Ovary (tissue), 9 donors: ENCODE results near the gene B9D1. TPM values are rescaled to one million over a fixed set of nuclear protein-coding genes. Genes with fewer than 3 reads are reported as not detected.

Experiments used
- DNase-seq, 5 donors: peaks; one replicate each; pipeline ENCODE4 v3.0.0-alpha.2; 2019 to 2020
- H3K27ac ChIP-seq, 2 donors: fragments of 200-600 bp; one replicate each; pipeline versions ENCODE4 v1.5.1 to v1.8.0; 2019 to 2022
- H3K27me3 ChIP-seq: fragments of 200-600 bp; one replicate; pipeline ENCODE4 v1.8.0; 2022
- H3K36me3 ChIP-seq: fragments of 200-600 bp; sonication (generic); one replicate; pipeline ENCODE4 v1.5.1; 2019
- H3K4me1 ChIP-seq: one replicate; pipeline ENCODE4 v1.8.1; 2013; ENCODE audit warnings: mild to moderate bottlenecking, moderate library complexity; ENCODE audit not compliant: insufficient read depth
- H3K4me3 ChIP-seq: fragments of 200-600 bp; sonication (generic); one replicate; pipeline ENCODE4 v1.5.1; 2017
- H3K9me3 ChIP-seq, 2 donors: fragments of 200-600 bp in 1 of 2; sonication (generic) in 1 of 2; one replicate each; pipeline versions ENCODE4 v1.5.1 to v1.8.1; 2013 to 2019; ENCODE audit warnings: mild to moderate bottlenecking in 1 of 2, moderate library complexity in 1 of 2
- EP300 ChIP-seq: sonication (generic); formaldehyde crosslinking; IDR thresholded peaks from one replicate; pipeline ENCODE4 v1.6.1; 2017; ENCODE audit warnings: antibody characterized with exemption
- POLR2A ChIP-seq: fragments of 450-650 bp; IDR thresholded peaks from one replicate; pipeline ENCODE4 v1.6.1; 2017; ENCODE audit warnings: antibody characterized with exemption, mild to moderate bottlenecking, moderate library complexity
- WGBS, 3 donors: extraction: QIAGEN DNeasy Blood & Tissue Kit in 1 of 3; methylation state at CpG; one replicate each; pipeline versions ENCODE4 v1.1.5 to v1.1.7; 2013 to 2017; 5-methylcytosine and 5-hydroxymethylcytosine counted together
- intact Hi-C, 4 donors: fragments of 100-400 bp; cut with DNase I; formaldehyde crosslinking; loops; one replicate each; pipeline versions ENCODE4 v1.11.0 to v1.15.1; 2022 to 2023
- polyA plus RNA-seq, 2 donors: library from polyadenylated mRNA; stranded (reverse); fragments of 200-250 nt in 1 of 2; fragments of 350-450 nt in 1 of 2; fragmentation: Illumina TruSeq in 1 of 2; extraction: RNeasy Lipid Tissue Mini Kit (QIAGEN cat#74804) in 1 of 2; gene quantifications; one replicate each; pipeline ENCODE4 v1.2.3, GENCODE V29; 2013 to 2014
- total RNA-seq, 7 donors: library from RNA; depleted of rRNA in 2 of 7; stranded (reverse); fragments of >200 nt in 2 of 7; fragmentation: NEBNext Ultra II Directional in 3 of 7; extraction: Animal tissue kit (Norgen Biotek cat#: 25700) in 3 of 7; gene quantifications; one replicate each; pipeline versions ENCODE4 v1.1.0 to v1.2.4, GENCODE V29; 2016 to 2023
- TF ChIP-seq, protein P1 (sequence below), 3 donors: fragments of 450-650 bp in 2 of 3; fragments of 200-600 bp in 1 of 3; IDR thresholded peaks; one replicate each; pipeline versions ENCODE4 v1.5.1 to v1.8.0; 2016 to 2022; ENCODE audit warnings: antibody characterized with exemption in 3 of 3, mild to moderate bottlenecking in 1 of 3
- donor health status: DM: no; HTN: no; CAD: no; lungs with moderate emphysema.
- donor health status: DM: no; HTN: no; CAD: no.
- donor health status: Bipolar disorder and iron deficiency.
- donor health status: DM: yes; HTN: yes; CAD: no.
- donor health status: DM: no; HTN: no; CAD: no.
- donor health status: DM: yes; HTN: yes; CAD: no.

B9D1 gene
- total and polyA plus RNA-seq, 9 donors = 11.9 to 60.5 (median 22.2) TPM

DNA sequence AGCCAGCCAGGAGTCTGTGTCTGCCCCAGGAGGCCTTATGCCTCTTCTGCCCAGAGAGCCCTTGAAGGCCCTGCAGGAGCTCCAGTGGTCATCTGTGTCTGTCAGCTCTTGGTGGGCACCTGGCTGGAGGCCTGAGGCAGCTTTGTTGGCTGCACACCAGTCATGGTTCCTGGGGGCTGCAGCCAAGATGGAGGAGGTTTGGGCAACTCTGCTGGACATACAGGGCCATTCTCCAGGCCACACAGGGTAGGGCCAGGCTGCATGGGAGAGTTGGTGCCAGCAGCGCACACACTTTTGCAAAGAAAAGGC, 29.4 kb downstream of the B9D1 start:
- Histone ChIP-seq H3K27ac (no peak overlapping the region), H3K4me1 (no peaks in the 10 kb centered on the region), H3K4me3 (no peak overlapping the region), H3K27me3 (no peaks in the 10 kb centered on the region), H3K9me3 (no peaks in the 10 kb centered on the region), H3K36me3 (no peaks in the 10 kb centered on the region)
- intact Hi-C loops = no loop called here
- TF ChIP-seq, protein P1, sequence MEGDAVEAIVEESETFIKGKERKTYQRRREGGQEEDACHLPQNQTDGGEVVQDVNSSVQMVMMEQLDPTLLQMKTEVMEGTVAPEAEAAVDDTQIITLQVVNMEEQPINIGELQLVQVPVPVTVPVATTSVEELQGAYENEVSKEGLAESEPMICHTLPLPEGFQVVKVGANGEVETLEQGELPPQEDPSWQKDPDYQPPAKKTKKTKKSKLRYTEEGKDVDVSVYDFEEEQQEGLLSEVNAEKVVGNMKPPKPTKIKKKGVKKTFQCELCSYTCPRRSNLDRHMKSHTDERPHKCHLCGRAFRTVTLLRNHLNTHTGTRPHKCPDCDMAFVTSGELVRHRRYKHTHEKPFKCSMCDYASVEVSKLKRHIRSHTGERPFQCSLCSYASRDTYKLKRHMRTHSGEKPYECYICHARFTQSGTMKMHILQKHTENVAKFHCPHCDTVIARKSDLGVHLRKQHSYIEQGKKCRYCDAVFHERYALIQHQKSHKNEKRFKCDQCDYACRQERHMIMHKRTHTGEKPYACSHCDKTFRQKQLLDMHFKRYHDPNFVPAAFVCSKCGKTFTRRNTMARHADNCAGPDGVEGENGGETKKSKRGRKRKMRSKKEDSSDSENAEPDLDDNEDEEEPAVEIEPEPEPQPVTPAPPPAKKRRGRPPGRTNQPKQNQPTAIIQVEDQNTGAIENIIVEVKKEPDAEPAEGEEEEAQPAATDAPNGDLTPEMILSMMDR (IDR thresholded peaks at IDR 0.05) = no peak
- TF ChIP-seq POLR2A (no peak), EP300 (no peak)
- peak in 1 of 5 donors; percentile 25 for DNase-seq
- WGBS, 3 donors = 91 to 100% (median 100%) methylated on average over 1 of the region's 1 CpG

DNA sequence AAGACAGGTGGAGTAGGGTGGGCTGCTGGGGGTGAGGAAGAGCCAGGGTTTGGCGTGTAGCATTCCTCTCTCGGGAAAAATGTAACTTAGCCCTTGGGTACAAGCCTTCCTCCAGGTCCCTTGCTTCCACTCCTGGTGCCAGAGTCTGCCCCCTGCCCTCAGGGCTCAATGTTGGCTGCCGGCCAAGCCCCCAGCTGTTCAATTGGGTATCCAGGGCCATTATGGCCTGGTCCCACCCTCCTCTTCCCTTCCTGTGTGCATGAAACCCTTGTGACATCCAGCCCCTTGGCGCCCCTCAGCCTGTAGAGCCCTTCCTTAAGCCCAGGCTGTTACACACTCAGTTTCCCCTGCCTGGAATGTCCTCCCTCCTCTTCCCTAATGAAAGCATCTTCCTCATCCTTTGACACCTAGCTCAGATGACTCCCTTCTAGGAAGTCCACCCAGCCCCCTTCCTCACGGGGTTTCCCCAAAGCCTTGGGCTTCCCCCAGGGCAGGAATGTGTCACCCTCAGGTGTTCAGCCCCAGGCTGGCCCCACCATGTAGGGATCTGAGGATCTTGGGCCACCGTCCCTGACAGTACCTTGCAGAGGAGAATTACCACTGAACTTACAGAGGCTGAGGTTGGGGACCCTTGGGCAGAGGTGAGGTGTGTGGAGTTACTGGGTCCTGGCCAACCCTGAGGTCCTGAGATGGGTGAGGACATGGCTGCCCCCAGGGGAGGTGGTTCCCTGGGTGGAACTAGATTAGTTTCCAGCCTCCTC, 30.0 kb downstream of the B9D1 start:
- intact Hi-C loops = no loop called here

DNA sequence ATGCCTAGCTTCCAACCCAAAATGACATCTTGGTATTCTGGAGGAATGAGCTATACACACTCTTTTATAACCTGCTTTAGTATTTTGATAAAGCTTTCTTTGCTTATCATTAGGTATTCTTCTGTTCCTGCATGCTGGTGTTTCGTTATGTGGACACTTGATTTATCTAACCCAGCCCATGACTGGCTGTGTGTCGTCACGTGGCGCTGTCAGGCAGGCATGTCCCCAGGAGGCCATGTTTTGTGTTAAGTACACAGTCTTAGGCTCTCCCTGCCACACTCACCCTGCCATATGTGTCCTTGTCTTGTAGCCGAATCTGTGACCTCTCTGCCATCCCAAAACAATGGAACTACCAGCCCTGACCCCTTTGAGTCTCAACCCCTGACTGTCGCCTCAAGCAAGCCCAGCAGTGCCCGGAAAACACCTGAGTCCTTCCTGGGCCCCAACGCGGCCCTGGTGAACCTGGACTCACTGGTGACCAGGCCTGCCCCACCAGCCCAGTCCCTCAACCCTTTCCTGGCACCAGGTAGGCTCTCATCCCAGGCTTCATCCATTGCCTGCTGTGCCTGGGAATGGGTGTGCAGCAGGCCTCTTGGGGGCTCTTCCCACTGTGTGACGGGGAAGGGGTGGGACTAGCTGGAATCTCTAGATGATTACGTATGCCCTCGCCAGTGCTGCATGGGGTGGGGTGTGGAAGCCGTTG, 30.8 kb downstream of the B9D1 start:
- peak in 1 of 5 donors; percentile 25 for DNase-seq
- no peak for TF ChIP-seq POLR2A
- TF ChIP-seq, protein P1 (IDR thresholded peaks at IDR 0.05) = no peak
- no peak for TF ChIP-seq EP300
- no peak overlapping the region for H3K27ac ChIP-seq
- no peaks in the 10 kb centered on the region for H3K36me3 ChIP-seq
- intact Hi-C loops = no loop called here
- H3K4me1 ChIP-seq = no peaks in the 10 kb centered on the region
- no peaks in the 10 kb centered on the region for H3K9me3 ChIP-seq
- WGBS, 3 donors = 91 to 96% (median 92%) methylated on average over 13 of the region's 13 CpGs
- no peak overlapping the region for H3K4me3 ChIP-seq
- H3K27me3 ChIP-seq = no peaks in the 10 kb centered on the region

More for the DNA sequence above, 30.0 kb downstream of the B9D1 start:
- Histone ChIP-seq H3K27ac (no peak overlapping the region), H3K9me3 (no peaks in the 10 kb centered on the region), H3K36me3 (no peaks in the 10 kb centered on the region), H3K4me3 (no peak overlapping the region), H3K27me3 (no peaks in the 10 kb centered on the region), H3K4me1 (no peaks in the 10 kb centered on the region)
- no peak for TF ChIP-seq EP300
- TF ChIP-seq POLR2A = no peak
- TF ChIP-seq, protein P1 (IDR thresholded peaks at IDR 0.05) = no peak
- DNase-seq = peak in 1 of 5 donors; percentile 39
- 83 to 86% (median 86%) methylated on average over 6 of the region's 6 CpGs for WGBS, 3 donors

DNA sequence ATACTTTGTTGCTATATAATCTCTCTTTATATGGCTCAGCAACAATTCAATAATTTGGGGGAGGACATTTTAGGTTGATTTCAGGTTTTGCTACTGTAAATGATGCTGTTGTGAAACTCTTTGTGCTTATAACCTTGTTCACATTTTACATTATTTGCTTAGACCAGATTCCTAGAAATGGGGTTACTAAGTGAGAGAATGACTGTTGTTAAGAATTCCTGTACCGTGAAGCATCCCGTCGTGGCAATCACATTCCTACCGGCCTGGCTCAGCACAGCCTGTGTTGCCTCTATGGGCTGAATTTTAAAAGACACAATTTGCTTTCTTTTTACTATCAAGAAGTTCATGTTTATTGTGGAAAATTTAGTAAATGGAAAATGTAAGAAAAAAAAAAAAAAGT, 31.4 kb downstream of the B9D1 start:
- H3K4me3 ChIP-seq = no peak overlapping the region
- no peaks in the 10 kb centered on the region for H3K4me1 ChIP-seq
- H3K27ac ChIP-seq = no peak overlapping the region
- intact Hi-C loops = no loop called here
- WGBS, 3 donors = 26 to 33% (median 31%) methylated on average over 4 of the region's 4 CpGs
- peak in 1 of 5 donors; percentile 23 for DNase-seq
- TF ChIP-seq EP300 (no peak), POLR2A (no peak)
- TF ChIP-seq, protein P1 (IDR thresholded peaks at IDR 0.05) = no peak
- H3K36me3 ChIP-seq = no peaks in the 10 kb centered on the region
- no peaks in the 10 kb centered on the region for H3K9me3 ChIP-seq
- H3K27me3 ChIP-seq = no peaks in the 10 kb centered on the region
